Activated CD8-positive, alpha-beta memory T cell treated with anti-CD3 and anti-CD28 coated beads for 36 hours (primary cell): Measurements from ENCODE around the gene CLCNKB. TPM values are rescaled to one million over a fixed set of nuclear protein-coding genes. Genes with fewer than 3 reads are reported as not detected.
"Not testable (repeated sequence)": the region's sequence is repeated elsewhere in the genome, so short reads cannot be mapped to it uniquely, and the experiment has no call there.

Experiments
- CTCF ChIA-PET: fragments of 350-600 bp; sonication (Branson Sonifier 250); formaldehyde crosslinking; loops from one replicate; lab custom pipeline; 2021; ENCODE audit warnings: antibody characterized with exemption; lab: Charles Lee
- POLR2A ChIA-PET: fragments of 350-600 bp; sonication (Branson Sonifier 250); formaldehyde crosslinking; loops from one replicate; lab custom pipeline; 2021; ENCODE audit warnings: antibody characterized with exemption; lab: Charles Lee
- total RNA-seq, 2 experiments: library from RNA; stranded (reverse); gene quantifications; one replicate each; pipeline ENCODE4 v1.2.3, GENCODE V29; 2021

The CLCNKB gene
- total RNA-seq, 2 experiments from 2014 or later, result not detected

DNA sequence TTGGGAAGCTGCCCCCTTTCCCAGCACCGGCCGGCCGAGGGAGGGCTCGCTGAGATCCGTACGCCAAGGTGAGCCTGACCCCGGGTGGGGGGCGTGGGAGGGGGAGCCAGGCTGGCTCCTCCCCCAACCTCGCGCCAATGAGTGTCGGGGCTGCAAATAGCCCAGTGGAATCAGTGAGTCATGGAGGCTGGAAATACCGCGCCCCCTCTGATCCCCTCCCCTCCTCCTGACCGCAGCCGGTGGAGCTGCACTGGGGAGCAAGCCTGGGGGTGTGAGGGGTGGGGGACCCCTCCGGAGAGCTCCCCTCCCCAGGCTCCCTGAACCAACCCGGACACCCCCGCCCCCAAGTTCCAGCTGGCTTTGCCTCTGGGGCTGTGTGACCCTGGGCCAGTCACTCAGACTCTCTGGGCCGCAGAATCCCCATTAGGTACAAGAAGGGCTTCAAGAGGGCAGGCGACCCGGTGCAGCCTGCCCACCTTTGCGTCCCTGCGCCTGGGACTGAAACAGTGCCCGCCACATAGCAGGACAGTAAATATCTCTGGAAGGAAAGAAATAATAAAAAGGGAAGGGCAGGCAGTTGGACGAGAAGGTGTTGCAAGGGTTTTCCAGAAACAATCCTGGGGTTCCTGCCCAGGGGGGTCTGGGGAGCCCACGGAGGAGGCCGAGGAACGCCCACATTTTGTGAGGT lies 30.2 kb upstream of the CLCNKB start:
- ChIA-PET CTCF (interaction anchor here (1.3 kb wide), 2 partner anchors 65 to 198 kb away, joined by 3 to 5 read pairs; no protein-coding TSS in a partner anchor), POLR2A (no interaction called here)

- CTCF ChIA-PET, result interaction anchor here (0.6 to 1.3 kb wide), 4 partner anchors 8 to 367 kb away, joined by 3 to 5 read pairs (median 3); no protein-coding TSS in a partner anchor
- POLR2A ChIA-PET, result no interaction called here
Measured at GRCh38 chr1:16013908-16014258, 29.7 kb upstream of the CLCNKB start.

- POLR2A ChIA-PET, result no interaction called here
- CTCF ChIA-PET, result interaction anchor here (0.6 to 1.5 kb wide), 4 partner anchors 9 to 366 kb away, joined by 3 read pairs; no protein-coding TSS in a partner anchor
Measured at GRCh38 chr1:16014509-16015482, 28.8 kb upstream of the CLCNKB start.

- ChIA-PET POLR2A (no interaction called here), CTCF (interaction anchor here (1.5 kb wide), 1 partner anchor 224 kb away, joined by 3 read pairs; no protein-coding TSS in a partner anchor)
Measured at GRCh38 chr1:16015491-16015890, 28.1 kb upstream of the CLCNKB start.

- ChIA-PET CTCF (interaction anchor here (1.5 kb wide), 1 partner anchor 224 kb away, joined by 3 read pairs; no protein-coding TSS in a partner anchor), POLR2A (no interaction called here)
Measured at GRCh38 chr1:16015960-16016901, 27.4 kb upstream of the CLCNKB start.

DNA sequence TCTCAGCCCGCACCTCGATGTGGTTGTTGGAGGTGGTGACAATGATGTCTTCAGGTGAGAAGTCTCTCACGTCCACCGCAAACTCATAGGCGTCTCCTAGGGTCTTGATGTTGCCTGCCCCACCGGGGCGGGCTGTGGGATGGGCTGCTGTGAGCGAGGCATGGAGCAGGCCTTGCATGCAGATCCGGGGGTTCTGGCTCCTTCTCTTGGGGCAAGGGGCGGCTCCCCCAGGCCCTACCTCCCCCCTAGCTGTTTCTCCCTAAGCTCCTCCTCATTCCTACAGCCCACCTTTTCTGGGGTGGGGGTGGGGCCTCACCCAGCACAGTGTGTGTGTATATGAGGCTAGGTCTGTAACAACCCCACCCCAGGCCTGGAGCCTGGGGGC lies 26.5 kb upstream of the CLCNKB start:
- ChIA-PET CTCF (no interaction called here), POLR2A (no interaction called here)

DNA sequence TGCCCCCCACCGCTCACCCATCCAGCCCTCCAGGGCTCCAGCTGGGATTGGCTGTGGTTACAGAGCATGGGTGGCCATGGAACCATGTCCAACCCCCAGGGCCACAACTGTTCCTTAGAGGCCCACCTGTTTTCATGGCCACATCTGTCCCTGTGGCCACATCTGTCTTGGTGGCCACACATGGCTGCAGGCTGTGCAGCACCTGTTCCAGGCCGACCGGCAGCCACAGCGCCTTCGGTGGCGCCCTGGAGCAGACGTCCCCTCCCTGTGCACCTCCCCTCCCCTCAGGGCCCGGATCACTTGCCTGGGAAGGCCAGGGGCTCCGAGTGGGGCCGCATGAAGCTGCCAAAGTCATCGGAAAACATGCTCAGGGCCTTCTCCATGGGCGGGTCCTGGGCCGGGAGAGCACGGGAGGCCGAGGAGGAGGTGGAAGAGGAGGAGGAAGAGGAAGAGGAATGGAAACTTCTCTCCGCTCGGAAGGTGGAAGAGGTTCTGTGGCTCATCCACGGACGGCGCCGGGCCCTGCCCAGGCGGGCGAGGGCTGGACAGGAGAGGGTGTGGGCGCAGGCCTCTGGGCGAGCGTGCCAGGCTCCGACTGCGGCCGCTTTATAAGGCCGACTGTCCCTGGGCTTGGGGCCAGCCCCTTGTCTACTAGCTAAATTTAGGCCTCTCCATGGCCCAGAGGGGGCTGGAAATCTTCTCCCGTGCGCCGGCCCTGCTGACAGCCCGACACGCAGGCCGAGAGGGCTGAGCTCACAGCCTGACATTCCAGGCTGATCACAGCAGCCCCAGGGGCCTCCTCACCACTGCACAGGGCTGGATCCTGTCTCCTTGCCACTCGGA lies 25.9 kb upstream of the CLCNKB start, which contains the start of gene HSPB7:
Gene HSPB7, minus strand, starts transcription at position 583 of the 843 bp plus-strand sequence. Its CDS starts 80 bp downstream, at position 503.
- POLR2A ChIA-PET, result interaction anchor here (0.6 kb wide), 1 partner anchor 326 kb away, joined by 3 read pairs; no protein-coding TSS in a partner anchor
- CTCF ChIA-PET, result interaction anchor here (1.8 kb wide), 1 partner anchor 8 kb away, joined by 4 read pairs; no protein-coding TSS in a partner anchor

DNA sequence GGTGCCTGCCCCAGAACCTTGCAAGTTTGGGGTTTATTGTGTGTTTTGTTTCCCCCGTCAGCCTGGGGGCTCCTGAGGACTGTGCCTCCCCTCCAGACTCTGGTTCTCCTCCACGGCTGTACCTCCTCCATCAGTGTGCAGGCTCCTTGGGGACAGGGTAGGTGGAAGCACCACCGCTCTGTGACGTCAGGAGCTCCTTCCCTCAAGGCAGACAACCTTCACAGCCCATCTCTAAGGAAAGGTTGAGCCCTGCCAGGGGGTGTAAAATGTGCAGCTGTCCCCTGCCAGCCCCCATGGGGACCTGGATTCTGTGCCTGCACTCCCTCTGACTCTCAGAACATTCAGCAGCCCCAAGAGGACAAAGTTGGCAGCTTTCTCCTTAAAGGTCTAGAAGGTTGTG lies 25.3 kb upstream of the CLCNKB start:
- POLR2A ChIA-PET, result interaction anchor here (0.6 kb wide), 1 partner anchor 326 kb away, joined by 3 read pairs; no protein-coding TSS in a partner anchor

GRCh38 chr1:16018749-16019643 lies 24.6 kb upstream of the CLCNKB start:
- ChIA-PET POLR2A (interaction anchor here (0.6 kb wide), 1 partner anchor 325 kb away, joined by 3 read pairs; no protein-coding TSS in a partner anchor), CTCF (interaction anchor here (1.2 to 1.8 kb wide), 2 partner anchors 10 to 204 kb away, joined by 3 to 4 read pairs; no protein-coding TSS in a partner anchor)

More for the DNA sequence above, 25.3 kb upstream of the CLCNKB start:
- CTCF ChIA-PET, result interaction anchor here (1.8 kb wide), 1 partner anchor 9 kb away, joined by 4 read pairs; no protein-coding TSS in a partner anchor

DNA sequence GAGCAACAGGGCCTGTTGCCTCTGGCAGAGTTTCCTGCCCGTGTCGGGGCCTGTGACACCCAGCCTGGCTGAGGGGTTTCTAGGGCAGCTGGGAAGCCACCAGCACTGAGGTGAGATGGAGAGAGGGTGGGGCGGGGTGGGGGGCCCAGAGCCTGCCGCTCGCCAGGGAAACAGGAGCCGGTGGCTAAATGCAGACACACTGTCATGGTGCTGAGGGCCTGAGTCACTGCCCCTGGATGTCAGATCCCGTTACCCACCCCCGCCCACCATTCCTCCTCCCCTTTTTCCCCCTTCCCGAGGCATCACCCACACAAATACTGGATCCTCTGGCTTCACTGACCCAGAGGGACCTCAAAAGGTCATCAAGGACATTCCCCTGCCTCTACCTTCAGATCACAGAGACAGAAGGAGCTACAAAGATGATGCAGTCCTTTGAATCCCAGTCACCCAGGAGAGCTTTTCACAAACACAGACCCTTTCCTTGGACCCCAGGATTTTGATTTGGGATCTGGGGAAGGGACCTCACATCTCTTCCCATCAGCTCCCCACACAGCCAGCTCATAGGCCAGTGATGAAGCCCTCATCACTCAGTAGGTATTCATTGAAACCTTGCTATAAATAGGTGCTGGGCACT lies 23.8 kb upstream of the CLCNKB start:
- ChIA-PET CTCF (interaction anchor here (1.2 kb wide), 1 partner anchor 205 kb away, joined by 3 read pairs; no protein-coding TSS in a partner anchor), POLR2A (no interaction called here)

DNA sequence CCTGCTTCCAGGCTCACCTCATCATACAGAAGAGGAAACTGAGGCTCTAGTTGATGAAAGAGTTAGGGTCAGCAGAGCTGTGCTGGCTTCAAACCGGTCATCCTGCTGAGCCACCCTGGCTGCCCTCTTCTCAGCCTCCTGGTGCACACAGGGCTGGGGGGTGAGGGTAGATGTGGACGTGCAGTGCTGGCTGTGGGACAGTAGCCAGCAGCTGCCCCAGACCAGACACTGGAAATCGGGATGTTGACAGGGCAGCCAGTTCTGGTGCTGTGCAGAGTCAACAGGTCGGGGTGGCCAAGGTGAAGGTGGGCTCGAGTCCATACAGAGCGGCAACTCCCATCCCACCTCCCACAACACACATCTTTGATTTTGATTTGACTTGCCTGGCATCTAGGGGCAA lies 23.3 kb upstream of the CLCNKB start:
- POLR2A ChIA-PET, result no interaction called here
- CTCF ChIA-PET, result no interaction called here

DNA sequence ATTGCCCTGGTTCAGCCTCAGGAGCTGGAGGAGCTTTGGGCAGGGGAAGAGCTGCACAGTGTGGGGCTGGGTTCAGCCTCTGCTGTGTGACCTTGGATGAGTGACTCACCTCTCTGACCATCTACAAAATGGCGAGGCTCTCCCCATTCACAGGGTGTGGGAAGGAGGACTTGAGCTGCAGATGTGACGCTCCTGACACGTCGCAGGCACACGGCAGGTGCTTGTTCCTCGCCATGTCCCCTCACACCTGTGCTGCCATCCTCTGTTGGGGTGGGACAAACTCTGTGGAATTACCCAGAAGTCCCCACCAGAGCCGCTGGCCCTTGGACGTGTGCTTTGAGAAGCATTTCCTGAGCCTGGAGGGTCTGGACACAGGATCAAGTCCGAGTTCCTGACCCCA lies 22.7 kb upstream of the CLCNKB start:
- CTCF ChIA-PET, result not testable (repeated sequence)

DNA sequence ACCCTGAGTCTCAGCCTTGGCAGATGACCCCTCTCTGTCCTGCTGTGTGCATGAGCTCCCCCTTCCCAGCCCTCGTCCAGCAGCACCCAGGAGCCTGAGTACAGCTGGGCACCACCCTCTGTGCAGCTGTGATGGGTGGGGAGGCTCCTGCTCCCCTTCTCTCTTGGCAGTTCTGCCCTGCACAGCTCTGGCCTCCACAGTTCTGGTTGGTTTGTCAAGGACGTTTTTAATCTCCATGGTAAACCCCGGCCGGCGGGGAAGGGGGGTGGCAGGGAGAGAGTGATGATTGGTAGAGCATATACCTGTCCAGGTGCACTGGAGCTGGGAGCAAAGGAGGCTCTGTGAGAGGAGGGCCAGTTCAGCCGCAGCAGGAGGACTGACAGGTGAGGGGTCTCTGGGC lies 21.9 kb upstream of the CLCNKB start, which contains the start of gene CLCNKA:
Gene CLCNKA, plus strand, starts transcription at position 356 of the 400 bp plus-strand sequence. CDS start 584 bp downstream, outside the sequence.
- ChIA-PET POLR2A (no interaction called here), CTCF (no interaction called here)

More for the DNA sequence above, 22.7 kb upstream of the CLCNKB start:
- POLR2A ChIA-PET, result not testable (repeated sequence)

- ChIA-PET POLR2A (no interaction called here), CTCF (no interaction called here)
Measured at GRCh38 chr1:16022393-16022792, 21.2 kb upstream of the CLCNKB start.

- CTCF ChIA-PET, result no interaction called here
- POLR2A ChIA-PET, result no interaction called here
Measured at GRCh38 chr1:16023050-16023653, 20.4 kb upstream of the CLCNKB start.
